ENCODE data around the gene IL1R2.

The IL1R2 gene

DNA sequence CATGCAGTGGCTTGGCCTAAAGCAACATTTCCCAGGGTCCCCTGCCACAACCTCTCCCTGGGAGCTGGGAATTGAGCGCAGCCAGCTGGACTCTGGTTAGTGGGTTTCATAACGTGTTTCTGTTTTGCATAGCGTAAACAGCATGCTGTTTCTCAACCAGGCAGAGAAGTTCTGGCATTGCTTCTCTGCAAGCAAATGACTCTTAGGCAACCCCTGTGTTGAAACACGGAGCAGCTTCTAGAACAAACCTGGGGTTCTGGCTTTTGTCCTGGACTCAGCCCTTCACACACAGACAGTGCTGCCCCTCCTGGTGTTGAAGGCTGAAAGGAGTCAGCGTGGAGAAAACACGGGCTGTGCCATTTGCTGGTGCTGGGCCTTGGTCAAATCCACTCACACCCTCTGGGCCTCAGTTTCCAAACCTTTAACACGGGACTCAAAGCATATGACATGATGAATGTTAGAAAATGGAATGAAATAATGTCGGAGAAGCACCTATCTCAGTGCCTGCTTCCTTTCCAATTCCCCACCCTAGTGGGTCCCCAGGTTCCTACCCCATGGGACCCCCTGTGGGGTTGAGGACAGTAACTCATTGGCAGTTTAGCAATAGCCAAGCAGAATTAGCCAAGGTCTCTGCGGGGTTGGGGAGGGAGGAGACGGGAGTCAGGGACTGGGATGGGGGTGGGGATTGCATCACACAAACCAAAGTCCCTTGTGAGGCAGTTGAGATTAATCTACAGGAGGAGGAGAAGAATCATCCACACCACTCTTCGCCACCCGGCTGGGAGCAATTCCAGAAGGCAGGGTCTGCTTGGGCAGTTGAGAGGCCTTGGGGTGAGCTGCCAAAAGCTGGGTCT, 30.2 kb upstream of the IL1R2 start:
- TF ChIP-seq TAF1 (IDR thresholded peaks at IDR 0.05; ENCODE audit: borderline replicate concordance, low read depth, low read length) (no peak), POLR2A (IDR thresholded peaks at IDR 0.05; ENCODE audit: low read depth, low read length) (no peak), POLR2AphosphoS5 (IDR thresholded peaks at IDR 0.05; ENCODE audit: low read depth, low read length) (no peak)
- no peak for DNase-seq (ENCODE audit: insufficient read length)
- no peak for FAIRE-seq

DNA sequence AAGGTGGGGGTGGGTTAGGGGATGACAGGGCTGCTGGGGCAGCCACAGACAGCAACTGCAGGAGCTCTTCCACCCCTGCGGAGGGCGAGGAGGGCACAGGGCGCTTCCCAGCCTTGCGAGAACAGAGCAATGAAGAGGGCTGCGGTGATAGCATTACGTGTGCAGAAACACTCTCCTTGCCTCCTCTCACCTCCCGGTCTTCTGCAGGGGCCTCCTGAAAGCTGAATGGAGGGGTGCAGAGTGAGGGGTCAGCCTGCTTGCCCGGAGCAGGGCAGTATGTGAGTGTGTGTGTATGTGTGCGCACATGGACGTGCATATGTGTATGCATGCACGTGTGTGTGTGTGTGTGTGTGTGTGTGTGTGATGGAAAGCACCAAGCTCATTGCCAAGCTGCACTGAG, 29.5 kb upstream of the IL1R2 start:
- FAIRE-seq = no peak
- DNase-seq (ENCODE audit: insufficient read length) = no peak
- TF ChIP-seq POLR2AphosphoS5 (IDR thresholded peaks at IDR 0.05; ENCODE audit: low read depth, low read length) = no peak
- no peak for TF ChIP-seq TAF1 (IDR thresholded peaks at IDR 0.05; ENCODE audit: borderline replicate concordance, low read depth, low read length)
- no peak for TF ChIP-seq POLR2A (IDR thresholded peaks at IDR 0.05; ENCODE audit: low read depth, low read length)

DNA sequence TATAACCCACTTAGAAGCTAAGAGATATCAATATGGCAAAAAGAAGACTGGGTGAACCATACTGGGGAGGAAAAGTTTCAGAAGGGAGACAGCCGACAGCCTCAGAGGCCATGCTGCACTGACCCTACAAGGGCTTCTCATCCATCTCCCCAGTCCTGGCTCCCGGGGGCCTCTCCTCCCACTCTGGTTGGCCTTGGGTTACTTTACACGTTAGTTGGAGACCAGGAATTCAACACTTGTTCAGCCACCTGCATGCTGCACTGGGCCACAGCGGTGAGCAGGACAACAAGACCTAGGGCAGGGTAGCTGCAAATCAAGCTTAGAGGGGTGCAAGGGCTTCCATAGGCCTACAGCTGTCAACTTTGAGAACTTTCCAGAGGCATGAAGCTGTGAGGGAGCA, 28.6 kb upstream of the IL1R2 start:
- no peak for TF ChIP-seq POLR2AphosphoS5 (IDR thresholded peaks at IDR 0.05; ENCODE audit: low read depth, low read length)
- no peak for TF ChIP-seq TAF1 (IDR thresholded peaks at IDR 0.05; ENCODE audit: borderline replicate concordance, low read depth, low read length)
- DNase-seq (ENCODE audit: insufficient read length) = no peak
- no peak for FAIRE-seq

DNA sequence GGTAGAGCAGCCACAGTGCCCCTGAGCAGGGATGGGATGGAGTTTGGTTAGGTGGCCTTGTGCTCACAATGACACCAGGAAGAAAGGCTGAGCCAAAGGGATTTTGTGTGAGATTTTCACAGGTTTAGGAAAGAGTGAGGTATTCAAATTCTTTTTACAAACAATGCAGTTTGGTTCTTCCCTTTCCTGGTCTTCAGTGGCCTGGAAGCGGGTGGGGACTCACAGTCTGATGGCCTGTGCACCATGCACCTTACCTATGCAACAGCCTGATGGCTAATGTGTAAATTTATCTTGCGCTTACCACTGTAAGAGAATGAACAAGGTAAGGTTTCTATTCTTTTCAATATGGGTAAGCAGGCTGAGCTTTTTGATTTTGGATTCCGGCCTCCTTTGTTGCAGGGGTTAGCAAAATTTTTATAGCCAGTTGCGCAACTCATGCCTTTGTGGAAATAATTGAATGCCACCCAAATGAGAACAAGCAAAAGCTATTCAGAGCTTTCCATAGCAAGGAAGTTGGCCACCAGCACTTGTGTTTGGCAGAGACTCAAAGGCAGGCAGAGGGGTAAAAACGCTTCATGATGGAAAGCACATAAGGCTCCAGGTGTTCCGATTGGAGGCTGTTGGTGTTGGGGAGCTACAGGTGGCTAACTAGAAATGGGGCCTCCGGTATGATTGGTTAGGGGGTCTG, 23.8 kb upstream of the IL1R2 start:
- FAIRE-seq (no peak), DNase-seq (ENCODE audit: insufficient read length) (no peak)
- TF ChIP-seq POLR2A (IDR thresholded peaks at IDR 0.05; ENCODE audit: low read depth, low read length) (no peak), TAF1 (IDR thresholded peaks at IDR 0.05; ENCODE audit: borderline replicate concordance, low read depth, low read length) (no peak), POLR2AphosphoS5 (IDR thresholded peaks at IDR 0.05; ENCODE audit: low read depth, low read length) (no peak)

DNA sequence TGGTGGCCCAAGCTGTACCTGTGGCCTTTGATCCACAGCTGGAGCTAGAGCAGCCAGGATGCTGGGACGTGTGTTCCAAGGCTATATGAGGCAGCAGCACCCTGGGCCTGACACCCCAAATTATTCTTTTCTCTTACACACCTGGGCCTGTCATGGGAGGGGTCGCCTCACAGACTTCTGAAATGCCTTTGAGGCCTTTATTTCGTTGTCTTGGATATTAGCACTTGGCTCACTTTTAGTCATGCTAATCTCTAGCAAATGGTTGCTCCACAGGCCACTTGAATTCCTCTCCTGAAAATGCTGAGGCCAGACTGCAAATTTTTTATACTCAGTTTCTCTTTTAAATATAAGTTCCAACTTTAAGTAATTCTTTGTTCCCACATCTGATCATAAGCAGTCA, 22.0 kb upstream of the IL1R2 start:
- DNase-seq (ENCODE audit: insufficient read length) = no peak
- FAIRE-seq = no peak
- no peak for TF ChIP-seq TAF1 (IDR thresholded peaks at IDR 0.05; ENCODE audit: borderline replicate concordance, low read depth, low read length)
- TF ChIP-seq POLR2A (IDR thresholded peaks at IDR 0.05; ENCODE audit: low read depth, low read length) = no peak

DNA sequence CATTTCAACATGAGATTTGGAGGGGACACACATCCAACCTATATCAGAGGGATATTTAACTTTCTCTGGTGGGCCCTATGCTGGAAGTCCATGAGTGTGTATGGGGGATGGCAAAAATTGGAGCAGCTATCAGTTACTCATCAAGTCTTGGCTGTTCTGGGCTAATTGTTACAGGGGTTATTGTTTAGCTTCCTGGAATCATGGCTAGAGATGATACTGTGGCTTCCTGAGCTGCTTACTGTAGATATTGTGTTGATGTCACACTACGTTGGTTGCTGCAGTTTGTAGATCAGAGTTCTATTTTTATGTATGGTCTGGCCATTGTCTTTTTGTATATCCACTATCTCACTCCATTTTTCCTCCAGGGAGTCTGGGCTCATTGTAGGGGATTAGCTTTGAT, 20.9 kb upstream of the IL1R2 start:
- TF ChIP-seq POLR2AphosphoS5 (IDR thresholded peaks at IDR 0.05; ENCODE audit: low read depth, low read length) (no peak), TAF1 (IDR thresholded peaks at IDR 0.05; ENCODE audit: borderline replicate concordance, low read depth, low read length) (no peak), POLR2A (IDR thresholded peaks at IDR 0.05; ENCODE audit: low read depth, low read length) (no peak)
- FAIRE-seq = no peak
- DNase-seq (ENCODE audit: insufficient read length) = no peak

DNA sequence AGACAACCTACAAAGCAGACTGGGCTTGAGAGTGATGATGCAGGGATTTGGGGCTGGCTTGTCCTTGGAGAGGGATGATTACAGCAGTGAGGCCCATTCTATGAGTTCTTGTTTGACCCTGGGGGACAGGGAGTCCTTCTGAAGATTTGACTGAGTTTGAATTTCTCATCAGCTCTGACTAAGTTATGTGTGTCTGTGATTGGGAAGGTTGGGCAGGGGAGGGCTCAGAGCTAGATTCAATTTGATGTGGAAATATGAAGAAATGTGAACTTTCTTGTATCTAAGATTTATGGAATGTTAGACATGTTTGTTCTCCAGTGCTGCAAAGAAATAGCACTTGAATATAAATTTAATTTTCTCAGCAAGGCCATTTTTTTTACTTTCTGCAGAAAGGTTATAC, 19.9 kb upstream of the IL1R2 start:
- DNase-seq (ENCODE audit: insufficient read length) = no peak
- no peak for FAIRE-seq
- TF ChIP-seq POLR2AphosphoS5 (IDR thresholded peaks at IDR 0.05; ENCODE audit: low read depth, low read length) = no peak

DNA sequence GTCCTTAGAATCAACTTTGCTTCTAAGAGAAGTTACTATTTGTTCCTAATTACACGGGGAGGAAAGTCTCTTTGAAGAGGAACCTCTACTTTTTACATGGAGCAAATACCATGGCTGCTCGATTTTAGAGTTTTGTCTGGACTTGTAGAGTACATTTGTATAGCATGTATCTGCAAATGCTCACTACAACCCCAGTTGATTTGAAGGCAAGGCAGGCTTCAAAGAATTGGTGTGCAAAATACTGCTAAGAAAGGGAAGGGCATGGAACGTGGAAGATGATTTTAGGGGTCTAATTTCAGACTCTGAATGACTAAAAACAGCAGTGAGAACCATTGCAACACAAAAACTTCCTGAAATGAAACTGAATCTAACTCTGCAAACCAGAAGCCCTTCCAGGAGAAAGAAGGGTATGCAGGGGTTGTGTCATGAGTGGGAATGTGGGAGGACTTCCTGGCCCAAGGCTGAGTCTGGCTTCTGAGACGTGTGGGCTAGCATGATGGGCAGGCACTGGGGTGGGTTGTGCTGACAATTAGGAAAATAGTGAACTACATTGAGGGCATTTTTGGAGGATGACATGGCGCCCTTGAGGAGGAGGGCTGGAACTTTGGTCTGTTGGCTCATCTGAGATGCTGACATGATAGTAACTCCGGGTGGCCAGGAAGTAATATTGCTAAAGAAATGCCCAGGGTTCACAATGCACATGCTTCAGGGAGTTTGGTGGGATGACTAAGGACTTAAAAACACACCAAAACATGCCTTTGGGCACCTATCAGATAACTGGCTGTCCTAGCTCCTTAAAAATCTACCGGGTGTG, 18.9 kb upstream of the IL1R2 start:
- FAIRE-seq (no peak), DNase-seq (ENCODE audit: insufficient read length) (no peak)
- no peak for TF ChIP-seq POLR2AphosphoS5 (IDR thresholded peaks at IDR 0.05; ENCODE audit: low read depth, low read length)
- no peak for TF ChIP-seq POLR2A (IDR thresholded peaks at IDR 0.05; ENCODE audit: low read depth, low read length)
- no peak for TF ChIP-seq TAF1 (IDR thresholded peaks at IDR 0.05; ENCODE audit: borderline replicate concordance, low read depth, low read length)

DNA sequence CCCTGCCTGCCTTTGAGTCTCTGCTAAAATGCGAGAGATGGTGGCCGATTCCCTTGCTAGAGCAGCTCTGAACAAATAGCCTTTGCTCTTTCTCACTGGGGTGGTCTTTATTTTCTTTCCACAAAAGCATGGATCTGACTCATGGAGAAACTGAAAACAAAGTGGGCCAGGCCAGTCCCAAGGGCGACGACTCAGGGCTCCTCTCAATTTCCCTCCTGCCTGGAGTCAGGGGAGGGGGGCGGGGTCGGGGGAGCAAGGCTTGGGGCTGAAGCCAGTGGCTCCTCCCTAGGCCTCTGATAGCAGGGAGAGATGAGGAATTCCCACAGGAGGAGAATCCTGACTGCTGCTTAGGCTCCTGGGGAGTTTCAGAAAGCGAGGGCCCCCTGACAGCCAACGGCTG, 17.1 kb upstream of the IL1R2 start:
- TF ChIP-seq POLR2A (IDR thresholded peaks at IDR 0.05; ENCODE audit: low read depth, low read length) (no peak), TAF1 (IDR thresholded peaks at IDR 0.05; ENCODE audit: borderline replicate concordance, low read depth, low read length) (no peak), POLR2AphosphoS5 (IDR thresholded peaks at IDR 0.05; ENCODE audit: low read depth, low read length) (no peak)
- FAIRE-seq = no peak

DNA sequence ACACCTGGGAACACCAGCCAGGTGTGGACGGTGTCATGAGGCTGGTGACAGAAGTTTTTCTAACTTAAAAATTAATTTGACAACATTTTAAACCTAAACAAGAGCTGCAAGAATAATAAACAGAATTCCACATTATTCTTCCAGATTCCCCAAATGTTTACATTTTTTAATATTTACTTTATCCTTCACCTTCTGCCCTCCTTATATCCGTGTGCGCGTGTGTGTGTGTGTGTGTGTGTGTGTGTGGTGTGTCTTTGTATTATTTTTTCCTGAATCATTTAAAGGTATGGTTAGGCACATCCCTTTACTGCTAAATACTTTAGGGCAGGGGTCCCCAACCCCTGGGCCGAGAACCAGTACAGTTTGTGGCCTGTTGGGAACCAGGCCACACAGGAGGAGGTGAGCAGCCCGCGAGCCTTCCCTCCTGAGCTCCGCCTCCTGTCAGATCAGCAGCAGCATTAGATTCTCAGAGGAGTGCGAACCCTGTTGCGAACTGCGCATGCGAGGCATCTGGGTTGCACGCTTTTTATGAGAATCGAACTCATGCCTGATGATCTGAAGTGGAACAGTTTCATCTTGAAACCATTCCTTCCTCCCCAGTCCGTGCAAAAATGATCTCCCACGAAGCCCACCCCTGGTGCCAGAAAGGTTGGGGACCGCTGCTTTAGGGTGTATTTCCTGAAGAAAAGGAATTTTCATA, 16.4 kb upstream of the IL1R2 start:
- DNase-seq (ENCODE audit: insufficient read length) = no peak
- FAIRE-seq = no peak
- TF ChIP-seq POLR2AphosphoS5 (IDR thresholded peaks at IDR 0.05; ENCODE audit: low read depth, low read length) (no peak), TAF1 (IDR thresholded peaks at IDR 0.05; ENCODE audit: borderline replicate concordance, low read depth, low read length) (no peak), POLR2A (IDR thresholded peaks at IDR 0.05; ENCODE audit: low read depth, low read length) (no peak)

More for the DNA sequence above, 17.1 kb upstream of the IL1R2 start:
- no peak for DNase-seq (ENCODE audit: insufficient read length)

DNA sequence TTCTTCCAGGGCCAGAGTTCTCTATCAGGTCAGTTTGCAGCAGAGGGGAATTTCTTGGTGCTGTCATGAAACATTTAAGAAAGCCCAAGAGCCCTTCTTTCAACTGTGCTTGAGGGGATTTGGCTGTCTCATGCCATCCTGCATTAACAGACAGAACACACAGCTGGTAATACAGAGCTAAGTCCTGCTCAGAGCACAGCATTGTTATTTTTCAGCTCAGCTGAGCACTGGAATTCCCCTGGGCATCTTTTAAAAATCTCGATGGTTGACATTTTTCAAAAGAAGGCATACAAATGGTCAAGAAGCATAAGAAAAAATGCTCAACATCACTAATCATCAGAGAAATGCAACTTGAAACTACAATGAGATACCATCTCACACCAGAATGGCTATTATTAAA, 14.9 kb upstream of the IL1R2 start:
- FAIRE-seq = no peak
- TF ChIP-seq POLR2A (IDR thresholded peaks at IDR 0.05; ENCODE audit: low read depth, low read length) (no peak), POLR2AphosphoS5 (IDR thresholded peaks at IDR 0.05; ENCODE audit: low read depth, low read length) (no peak), TAF1 (IDR thresholded peaks at IDR 0.05; ENCODE audit: borderline replicate concordance, low read depth, low read length) (no peak)

More for the DNA sequence above, 14.9 kb upstream of the IL1R2 start:
- DNase-seq (ENCODE audit: insufficient read length) = no peak

Data from GM12892 (cell line).